ENCODE results near the gene CTNNB1. TPM values are rescaled to one million over a fixed set of nuclear protein-coding genes. Genes with fewer than 3 reads are reported as not detected.

CTNNB1 gene
- total RNA-seq, result 230 and 238 TPM in 2 replicates

- H3K4me3 Mint-ChIP-seq (ENCODE audit: low read depth), result peak within 1 kb of the TSS; percentile 99
- DNase-seq (ENCODE audit: low spot score), result peak; percentile 89
- peaks cover 35% of the 10 kb centered on the region for H3K36me3 Mint-ChIP-seq (ENCODE audit: low read depth)
- H3K27me3 Mint-ChIP-seq (ENCODE audit: low read depth), result peaks cover 22% of the 10 kb centered on the region
- H3K27ac Mint-ChIP-seq, result peak within 1 kb of the TSS; percentile 98
- no peaks in the 10 kb centered on the region for H3K9me3 Mint-ChIP-seq
- intact Hi-C loops (cut with micrococcal nuclease), result loop anchor here (1.0 to 2.0 kb wide), 3 partner anchors 11 to 742 kb away; partner anchors contain the start of gene RPL14
- peaks cover 35% of the 10 kb centered on the region for H3K4me1 Mint-ChIP-seq (ENCODE audit: low read depth)
Measured at GRCh38 chr3:41198950-41199865, at the start of gene CTNNB1. CTNNB1 (plus strand) TSS chr3:41199505; CDS start chr3:41224069, 24,564 bp downstream.

GRCh38 chr3:41155834-41156233 lies 43.5 kb upstream of the CTNNB1 start:
- peaks cover 17% of the 10 kb centered on the region for H3K4me1 Mint-ChIP-seq (ENCODE audit: low read depth)
- no peak overlapping the region for H3K4me3 Mint-ChIP-seq (ENCODE audit: low read depth)
- no peaks in the 10 kb centered on the region for H3K36me3 Mint-ChIP-seq (ENCODE audit: low read depth)
- H3K9me3 Mint-ChIP-seq, result no peaks in the 10 kb centered on the region
- peaks cover 3% of the 10 kb centered on the region for H3K27me3 Mint-ChIP-seq (ENCODE audit: low read depth)
- DNase-seq (ENCODE audit: low spot score), result no peak
- intact Hi-C loops (cut with micrococcal nuclease), result no loop called here
- H3K27ac Mint-ChIP-seq, result no peak overlapping the region

GRCh38 chr3:41158947-41159346 lies 40.4 kb upstream of the CTNNB1 start:
- intact Hi-C loops (cut with micrococcal nuclease), result no loop called here
- Mint-ChIP-seq H3K36me3 (ENCODE audit: low read depth) (no peaks in the 10 kb centered on the region), H3K4me3 (ENCODE audit: low read depth) (no peak overlapping the region), H3K4me1 (ENCODE audit: low read depth) (peaks cover 17% of the 10 kb centered on the region), H3K27me3 (ENCODE audit: low read depth) (peaks cover 3% of the 10 kb centered on the region), H3K27ac (no peak overlapping the region), H3K9me3 (no peaks in the 10 kb centered on the region)
- DNase-seq (ENCODE audit: low spot score), result no peak

- H3K4me3 Mint-ChIP-seq (ENCODE audit: low read depth), result no peak overlapping the region
- intact Hi-C loops (cut with micrococcal nuclease), result no loop called here
Measured at GRCh38 chr3:41159588-41160189, 39.6 kb upstream of the CTNNB1 start.

GRCh38 chr3:41162541-41162940 lies 36.8 kb upstream of the CTNNB1 start:
- Mint-ChIP-seq H3K36me3 (ENCODE audit: low read depth) (no peaks in the 10 kb centered on the region), H3K27ac (no peak overlapping the region), H3K27me3 (ENCODE audit: low read depth) (no peaks in the 10 kb centered on the region), H3K9me3 (no peaks in the 10 kb centered on the region), H3K4me1 (ENCODE audit: low read depth) (peaks cover 24% of the 10 kb centered on the region), H3K4me3 (ENCODE audit: low read depth) (no peak overlapping the region)
- no peak for DNase-seq (ENCODE audit: low spot score)
- intact Hi-C loops (cut with micrococcal nuclease), result no loop called here

More at GRCh38 chr3:41159588-41160189, 39.6 kb upstream of the CTNNB1 start:
- H3K36me3 Mint-ChIP-seq (ENCODE audit: low read depth), result no peaks in the 10 kb centered on the region
- no peaks in the 10 kb centered on the region for H3K27me3 Mint-ChIP-seq (ENCODE audit: low read depth)
- peaks cover 17% of the 10 kb centered on the region for H3K4me1 Mint-ChIP-seq (ENCODE audit: low read depth)
- no peak for DNase-seq (ENCODE audit: low spot score)
- H3K9me3 Mint-ChIP-seq, result no peaks in the 10 kb centered on the region
- H3K27ac Mint-ChIP-seq, result no peak overlapping the region

- intact Hi-C loops (cut with micrococcal nuclease), result no loop called here
- Mint-ChIP-seq H3K36me3 (ENCODE audit: low read depth) (no peaks in the 10 kb centered on the region), H3K4me3 (ENCODE audit: low read depth) (no peak overlapping the region), H3K27ac (no peak overlapping the region), H3K9me3 (no peaks in the 10 kb centered on the region), H3K4me1 (ENCODE audit: low read depth) (peaks cover 29% of the 10 kb centered on the region), H3K27me3 (ENCODE audit: low read depth) (no peaks in the 10 kb centered on the region)
- no peak for DNase-seq (ENCODE audit: low spot score)
Measured at GRCh38 chr3:41163006-41163405, 36.3 kb upstream of the CTNNB1 start.

- Mint-ChIP-seq H3K9me3 (no peaks in the 10 kb centered on the region), H3K27ac (no peak overlapping the region), H3K36me3 (ENCODE audit: low read depth) (no peaks in the 10 kb centered on the region), H3K4me1 (ENCODE audit: low read depth) (peaks cover 32% of the 10 kb centered on the region), H3K4me3 (ENCODE audit: low read depth) (no peak overlapping the region), H3K27me3 (ENCODE audit: low read depth) (no peaks in the 10 kb centered on the region)
- intact Hi-C loops (cut with micrococcal nuclease), result no loop called here
- DNase-seq (ENCODE audit: low spot score), result no peak
Measured at GRCh38 chr3:41163421-41163820, 35.9 kb upstream of the CTNNB1 start.

- intact Hi-C loops (cut with micrococcal nuclease), result loop anchor here (5.0 kb wide), 1 partner anchor 47 kb away; no protein-coding TSS in a partner anchor
- no peaks in the 10 kb centered on the region for H3K36me3 Mint-ChIP-seq (ENCODE audit: low read depth)
Measured at GRCh38 chr3:41164777-41165176, 34.5 kb upstream of the CTNNB1 start.

GRCh38 chr3:41167722-41168497 lies 31.4 kb upstream of the CTNNB1 start:
- H3K9me3 Mint-ChIP-seq, result no peaks in the 10 kb centered on the region
- peak overlapping the region; percentile 80 for H3K27ac Mint-ChIP-seq
- H3K4me1 Mint-ChIP-seq (ENCODE audit: low read depth), result peaks cover 19% of the 10 kb centered on the region
- intact Hi-C loops (cut with micrococcal nuclease), result loop anchor here (1.0 to 5.0 kb wide), 2 partner anchors 20 to 51 kb away; no protein-coding TSS in a partner anchor
- DNase-seq (ENCODE audit: low spot score), result no peak
- H3K4me3 Mint-ChIP-seq (ENCODE audit: low read depth), result no peak overlapping the region
- peaks cover 4% of the 10 kb centered on the region for H3K27me3 Mint-ChIP-seq (ENCODE audit: low read depth)
- H3K36me3 Mint-ChIP-seq (ENCODE audit: low read depth), result no peaks in the 10 kb centered on the region

More at GRCh38 chr3:41164777-41165176, 34.5 kb upstream of the CTNNB1 start:
- H3K4me3 Mint-ChIP-seq (ENCODE audit: low read depth), result no peak overlapping the region
- no peaks in the 10 kb centered on the region for H3K9me3 Mint-ChIP-seq
- H3K27me3 Mint-ChIP-seq (ENCODE audit: low read depth), result no peaks in the 10 kb centered on the region
- no peak overlapping the region for H3K27ac Mint-ChIP-seq
- H3K4me1 Mint-ChIP-seq (ENCODE audit: low read depth), result peaks cover 21% of the 10 kb centered on the region
- DNase-seq (ENCODE audit: low spot score), result no peak

- intact Hi-C loops (cut with micrococcal nuclease), result loop anchor here (5.0 kb wide), 1 partner anchor 52 kb away; no protein-coding TSS in a partner anchor
- no peaks in the 10 kb centered on the region for H3K9me3 Mint-ChIP-seq
Measured at GRCh38 chr3:41169023-41169422, 30.3 kb upstream of the CTNNB1 start.

GRCh38 chr3:41173926-41174885 lies 25.1 kb upstream of the CTNNB1 start:
- Mint-ChIP-seq H3K27me3 (ENCODE audit: low read depth) (peaks cover 23% of the 10 kb centered on the region), H3K9me3 (no peaks in the 10 kb centered on the region), H3K4me1 (ENCODE audit: low read depth) (no peaks in the 10 kb centered on the region), H3K27ac (no peak overlapping the region), H3K36me3 (ENCODE audit: low read depth) (no peaks in the 10 kb centered on the region), H3K4me3 (ENCODE audit: low read depth) (no peak overlapping the region)
- DNase-seq (ENCODE audit: low spot score), result no peak
- intact Hi-C loops (cut with micrococcal nuclease), result no loop called here

More at GRCh38 chr3:41169023-41169422, 30.3 kb upstream of the CTNNB1 start:
- H3K36me3 Mint-ChIP-seq (ENCODE audit: low read depth), result no peaks in the 10 kb centered on the region
- H3K27ac Mint-ChIP-seq, result no peak overlapping the region
- H3K4me1 Mint-ChIP-seq (ENCODE audit: low read depth), result peaks cover 19% of the 10 kb centered on the region
- H3K27me3 Mint-ChIP-seq (ENCODE audit: low read depth), result peaks cover 4% of the 10 kb centered on the region
- no peak for DNase-seq (ENCODE audit: low spot score)
- no peak overlapping the region for H3K4me3 Mint-ChIP-seq (ENCODE audit: low read depth)

Data from activated T-helper 2 cell treated with anti-CD3 and anti-CD28 coated beads, Interferon-gamma antibody, Interleukin-2, Interleukin-4, amounts not matched to agents 10 μg/mL and 5 μg/mL and 100 μg/mL, durations not matched to agents 14 hours and 24 hours and 36 hours (primary cell).